NT2/D1 (cell line): ENCODE measurements around the gene PTPRB.

Experiments used
- SUZ12 ChIP-seq: IDR thresholded peaks from 2 replicates; pipeline ENCODE4 v1.6.1; 2011; ENCODE audit not compliant: insufficient read length, insufficient read depth; ENCODE audit errors: extremely low read depth
- YY1 ChIP-seq: IDR thresholded peaks from 2 replicates; pipeline ENCODE4 v1.6.1; 2011; ENCODE audit not compliant: insufficient read length, insufficient read depth
- ZNF274 ChIP-seq: IDR thresholded peaks from 2 replicates; pipeline ENCODE4 v1.6.1; 2011; ENCODE audit warnings: mild to moderate bottlenecking, low read depth, low read length

DNA sequence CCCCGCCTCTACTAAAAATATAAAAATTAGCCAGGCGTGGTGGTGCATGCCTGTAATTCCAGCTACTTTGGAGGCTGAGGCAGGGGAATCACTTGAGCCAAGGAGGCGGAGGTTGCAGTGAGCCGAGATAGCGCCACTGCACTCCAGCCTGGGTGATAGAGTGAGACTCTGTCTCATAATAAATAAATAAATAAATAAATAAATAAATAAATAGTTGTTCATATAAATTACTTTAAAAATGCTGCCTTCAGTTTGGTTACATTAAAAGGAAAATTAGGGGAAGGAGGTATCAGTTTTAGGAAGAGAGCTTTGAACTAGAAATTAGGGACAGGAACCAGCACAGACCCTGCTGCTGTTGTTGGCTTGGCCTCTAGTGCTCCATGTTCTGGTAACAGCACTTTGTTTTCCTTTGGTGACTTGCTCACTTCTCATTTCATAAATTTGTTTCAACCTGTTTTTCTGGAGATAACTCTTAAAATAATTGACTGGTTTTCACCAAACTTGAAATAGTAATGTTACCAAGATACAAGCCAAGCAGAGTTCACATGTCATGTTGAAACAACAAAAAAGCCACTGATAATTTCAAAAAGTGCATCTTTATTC lies 22.9 kb upstream of the PTPRB start:
- TF ChIP-seq YY1 (no peak), SUZ12 (no peak), ZNF274 (no peak)
